GM21526 (cell line): Measurements from ENCODE around the gene EFCAB6.

ENCODE experiments used
- ATAC-seq: cut with Tn5 transposase; IDR thresholded peaks from one replicate; pipeline ENCODE4 v1.9.1; 2021; ENCODE audit warnings: moderate library complexity; ENCODE audit not compliant: unreplicated experiment, low FRiP score

EFCAB6 gene

GRCh38 chr22:43847376-43848289 is 35.5 kb upstream of the EFCAB6 start:
- no peak for ATAC-seq

DNA sequence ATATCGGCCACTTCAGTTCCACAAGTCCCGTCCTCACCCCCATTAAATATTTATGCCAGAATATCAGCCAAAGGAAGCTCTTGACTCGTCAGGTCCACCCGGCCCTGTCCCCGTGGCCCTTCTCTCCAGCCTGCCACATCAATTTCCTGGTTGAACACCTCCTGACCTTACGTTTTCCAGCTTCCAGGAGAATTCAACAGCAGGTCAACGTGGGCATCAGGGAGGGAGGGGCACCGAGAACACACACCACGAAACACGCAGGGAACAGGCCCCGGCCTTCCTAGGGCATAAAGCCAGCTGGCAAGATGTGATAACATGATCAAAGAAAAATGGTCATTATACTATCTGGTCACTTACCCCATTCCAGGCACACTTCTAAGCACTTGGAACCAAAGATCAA is 34.9 kb upstream of the EFCAB6 start:
- ATAC-seq = no peak

GRCh38 chr22:43845981-43846380 is 33.9 kb upstream of the EFCAB6 start:
- ATAC-seq = no peak

DNA sequence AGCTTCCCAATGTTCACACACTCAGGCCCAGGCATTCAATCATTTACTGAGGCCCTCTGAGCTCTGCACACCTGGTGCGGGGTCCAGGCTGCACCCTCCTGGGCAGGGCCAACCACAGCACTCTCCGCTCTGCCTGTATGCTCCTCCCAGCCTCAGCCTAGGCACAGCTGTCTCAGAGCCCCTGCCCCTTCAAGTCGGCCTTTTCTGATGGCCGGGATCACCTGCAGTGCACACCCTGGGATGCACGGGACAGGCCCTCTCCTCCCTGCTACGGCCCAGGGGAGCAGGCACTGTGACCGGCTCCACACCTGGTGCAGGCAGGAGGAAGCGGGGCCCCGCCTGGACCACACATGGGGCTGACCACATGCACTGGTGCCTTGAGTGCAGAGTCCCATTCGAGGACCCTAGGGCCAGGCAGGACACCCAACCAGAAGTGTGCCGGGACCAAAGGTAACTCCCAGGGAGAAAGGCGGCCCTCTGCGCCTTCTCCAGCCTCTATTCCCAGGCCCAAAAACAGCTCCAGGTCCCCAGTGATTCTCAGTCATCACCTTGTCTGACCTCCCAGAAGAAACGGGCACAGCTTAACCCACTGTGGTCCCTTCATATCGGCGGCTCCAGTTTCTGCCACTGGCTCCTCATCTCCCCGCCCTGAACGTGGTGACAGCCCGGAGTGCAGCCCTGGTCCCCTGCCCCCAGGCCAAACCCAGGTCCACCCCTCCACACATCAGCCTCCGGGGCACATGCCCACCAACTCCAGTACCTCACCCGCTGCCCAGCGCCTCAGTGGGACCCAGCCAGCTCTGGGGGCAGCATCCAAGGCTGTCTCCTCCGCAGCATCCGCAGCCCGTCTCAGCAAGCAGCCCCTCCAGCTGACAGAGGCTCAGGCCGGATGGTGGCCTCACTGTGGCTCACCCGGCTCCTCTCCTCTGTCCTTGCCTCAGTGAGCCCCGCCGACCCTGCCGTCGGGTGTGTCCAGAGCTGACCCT is 32.7 kb upstream of the EFCAB6 start:
- ATAC-seq = no peak

DNA sequence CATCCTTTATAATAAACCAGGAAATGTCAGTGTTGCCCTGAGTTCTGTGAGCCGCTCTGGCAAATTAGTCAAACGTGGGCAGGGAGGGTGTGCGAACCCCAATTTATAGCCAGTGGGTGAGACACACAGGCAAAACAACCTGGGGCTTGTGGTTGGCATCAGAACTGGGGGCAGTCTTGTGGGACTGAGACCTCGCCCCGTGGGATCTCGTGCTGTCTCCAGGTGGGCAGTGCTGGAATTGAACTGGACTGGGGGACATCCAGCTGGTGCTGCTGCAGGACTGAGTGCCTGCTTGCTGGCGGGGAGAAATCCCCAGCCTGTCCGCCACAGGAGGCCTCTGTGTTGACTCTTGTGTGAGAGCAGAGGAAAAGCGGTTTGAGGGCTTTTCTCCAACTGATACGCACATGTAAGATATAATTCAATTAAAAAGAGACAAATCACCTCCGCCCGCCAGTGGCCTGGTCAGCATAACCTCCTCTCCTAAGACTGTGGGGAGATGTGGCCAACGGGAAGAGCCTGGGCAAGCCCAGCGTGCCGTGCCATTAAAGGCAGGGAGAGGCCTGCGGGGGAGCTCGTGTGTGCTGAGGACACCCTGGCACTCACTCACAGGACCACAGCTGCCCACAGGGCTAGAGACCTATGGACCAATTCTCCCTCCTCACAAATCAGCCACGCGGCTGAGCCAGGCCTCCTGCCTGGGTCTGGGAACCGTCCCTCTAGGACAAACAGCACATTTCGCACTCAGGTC is 31.9 kb upstream of the EFCAB6 start:
- no peak for ATAC-seq

- ATAC-seq = no peak
These were observed 29.6 kb upstream of the EFCAB6 start for GRCh38 chr22:43841742-43842141.

DNA sequence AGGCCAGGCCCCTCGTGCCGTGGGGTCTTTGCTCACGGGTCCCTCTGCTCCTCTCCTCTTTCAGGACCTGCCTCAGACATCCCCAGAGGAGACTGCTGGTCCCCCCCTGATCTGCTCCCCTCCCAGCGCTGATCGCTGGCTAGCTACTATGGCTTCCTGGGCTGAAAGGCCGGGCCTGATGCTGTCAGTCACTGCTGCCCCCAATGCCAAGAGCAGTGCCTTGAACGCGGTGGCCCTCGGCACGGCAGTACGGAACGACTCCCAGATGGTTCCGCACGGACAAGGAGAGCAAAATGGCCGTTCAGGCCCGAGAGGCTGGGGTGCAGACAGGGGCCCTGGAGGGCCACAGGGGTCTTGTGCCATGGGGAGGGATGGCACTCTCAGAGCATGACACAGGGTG is 28.7 kb upstream of the EFCAB6 start:
- no peak for ATAC-seq

DNA sequence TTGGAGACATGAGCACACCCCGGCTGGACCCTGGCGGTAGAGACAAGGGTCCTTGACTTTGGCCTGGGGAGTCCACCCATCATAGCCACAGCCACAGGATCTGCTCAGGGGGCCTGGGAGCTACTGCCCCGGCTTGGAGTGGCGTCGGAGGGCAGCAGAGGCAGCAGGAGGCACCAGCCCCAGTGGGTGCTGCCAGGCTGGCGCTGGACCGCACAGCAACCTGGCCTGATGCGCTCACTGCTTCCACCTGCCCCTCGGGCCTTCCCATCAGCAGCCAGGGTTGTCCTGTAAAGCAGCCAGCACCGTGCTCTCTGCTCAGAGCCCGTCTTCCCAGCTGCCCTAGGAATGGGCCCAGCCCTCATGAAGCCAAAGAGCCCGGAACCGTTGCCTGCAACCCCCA is 28.3 kb upstream of the EFCAB6 start:
- no peak for ATAC-seq

- ATAC-seq = no peak
These were observed 27.7 kb upstream of the EFCAB6 start for GRCh38 chr22:43839781-43840180.

GRCh38 chr22:43838571-43839307 is 26.6 kb upstream of the EFCAB6 start:
- ATAC-seq = no peak

- ATAC-seq = no peak
These were observed 26.1 kb upstream of the EFCAB6 start for GRCh38 chr22:43838161-43838560.

DNA sequence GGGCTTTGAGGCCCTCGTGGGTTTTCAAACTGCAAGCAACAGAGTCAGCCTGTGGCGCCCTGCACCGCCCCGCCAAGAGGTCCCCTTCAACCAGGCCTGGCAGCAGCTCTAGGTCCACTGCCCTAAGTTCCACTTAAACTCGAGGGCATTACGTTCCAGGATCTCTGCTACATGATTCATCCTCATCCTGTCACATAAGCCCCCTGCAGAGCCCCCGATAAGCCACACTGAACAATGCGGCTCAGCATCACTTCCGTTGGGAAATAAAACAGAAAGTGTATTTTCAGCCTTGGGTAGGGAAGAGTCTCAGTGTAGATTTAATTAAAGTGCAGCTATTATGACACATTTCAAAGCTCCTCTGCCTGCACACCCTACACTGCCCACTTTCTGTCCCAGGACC is 25.6 kb upstream of the EFCAB6 start:
- ATAC-seq = no peak

- ATAC-seq = no peak
These were observed 23.6 kb upstream of the EFCAB6 start for GRCh38 chr22:43835736-43836135.

DNA sequence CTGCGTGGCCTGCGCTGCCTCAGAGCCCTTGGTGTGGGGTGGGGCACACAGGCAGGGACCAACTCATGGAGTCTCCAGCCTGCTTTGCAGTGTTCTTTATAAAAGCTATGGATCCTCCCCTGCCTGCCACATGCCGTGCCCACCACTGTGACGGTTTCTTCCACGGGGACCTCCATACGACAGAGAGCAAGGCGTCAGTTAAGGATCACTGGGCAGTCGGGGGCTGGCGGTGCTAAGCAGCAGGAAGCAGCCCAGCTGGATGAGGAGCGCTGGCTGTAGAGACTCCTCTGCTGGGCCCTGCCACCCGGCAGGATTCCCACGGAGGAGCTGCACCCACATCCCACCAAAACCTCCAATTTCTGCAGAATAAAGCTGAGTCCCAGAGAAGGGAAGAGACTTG is 23.1 kb upstream of the EFCAB6 start:
- ATAC-seq = no peak

GRCh38 chr22:43833286-43834240 is 21.5 kb upstream of the EFCAB6 start:
- ATAC-seq = no peak

- ATAC-seq = no peak
These were observed 20.5 kb upstream of the EFCAB6 start for GRCh38 chr22:43832393-43833265.

DNA sequence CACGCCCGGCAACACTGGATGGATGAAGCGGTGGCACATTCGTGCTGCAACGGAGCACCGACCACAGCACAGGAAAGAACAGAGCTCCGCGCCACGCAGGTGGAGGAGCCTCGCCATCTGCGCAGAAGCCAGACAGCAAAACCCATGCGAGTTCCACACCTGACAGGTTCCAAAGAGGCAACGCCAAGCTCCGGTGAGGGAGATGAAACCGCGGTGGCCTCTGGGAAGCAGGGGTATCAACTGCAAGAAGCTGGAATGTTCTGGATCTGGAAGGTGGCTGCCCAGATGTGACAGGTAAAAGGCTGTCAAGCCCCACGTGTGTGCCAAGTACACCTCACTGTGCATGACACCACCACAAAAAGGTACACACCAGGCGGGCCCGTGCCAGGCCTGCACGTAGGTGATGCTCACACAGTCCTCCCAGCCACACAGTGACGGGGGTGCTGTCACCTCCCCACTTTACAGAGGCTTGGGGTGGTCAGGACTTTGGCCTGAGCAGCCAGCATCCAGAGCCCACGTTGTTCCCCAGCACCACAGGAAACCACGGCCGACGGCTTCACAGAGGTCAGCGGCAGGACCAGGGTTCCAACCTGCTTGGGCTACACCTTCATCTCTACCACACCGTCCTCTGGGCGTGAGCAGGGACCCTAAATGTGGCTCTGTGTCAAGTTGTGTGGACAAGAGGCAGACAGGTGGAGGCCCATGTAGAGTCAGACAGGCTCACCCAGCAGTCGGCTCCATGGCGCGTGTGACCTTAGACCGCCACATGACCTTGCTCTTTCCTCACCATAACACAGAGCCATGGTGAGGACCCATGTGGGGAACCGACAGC is 19.7 kb upstream of the EFCAB6 start:
- no peak for ATAC-seq
